ENCODE measurements around the gene SCAI.
A peak's percentile ranks its signal among the peaks of the same experiment; 100 is the strongest.

Gene SCAI

GRCh38 chr9:125140576-125140975, 2.8 kb downstream of the SCAI start (continued):
- TF ChIP-seq, protein P1, sequence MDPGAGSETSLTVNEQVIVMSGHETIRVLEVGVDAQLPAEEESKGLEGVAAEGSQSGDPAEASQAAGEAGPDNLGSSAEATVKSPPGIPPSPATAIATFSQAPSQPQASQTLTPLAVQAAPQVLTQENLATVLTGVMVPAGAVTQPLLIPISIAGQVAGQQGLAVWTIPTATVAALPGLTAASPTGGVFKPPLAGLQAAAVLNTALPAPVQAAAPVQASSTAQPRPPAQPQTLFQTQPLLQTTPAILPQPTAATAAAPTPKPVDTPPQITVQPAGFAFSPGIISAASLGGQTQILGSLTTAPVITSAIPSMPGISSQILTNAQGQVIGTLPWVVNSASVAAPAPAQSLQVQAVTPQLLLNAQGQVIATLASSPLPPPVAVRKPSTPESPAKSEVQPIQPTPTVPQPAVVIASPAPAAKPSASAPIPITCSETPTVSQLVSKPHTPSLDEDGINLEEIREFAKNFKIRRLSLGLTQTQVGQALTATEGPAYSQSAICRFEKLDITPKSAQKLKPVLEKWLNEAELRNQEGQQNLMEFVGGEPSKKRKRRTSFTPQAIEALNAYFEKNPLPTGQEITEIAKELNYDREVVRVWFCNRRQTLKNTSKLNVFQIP (CRISPR knock-in tag; IDR thresholded peaks at IDR 0.05; ENCODE audit: borderline replicate concordance, low read depth), result no peak
- no peak for TF ChIP-seq ZC3H10 (CRISPR knock-in tag; IDR thresholded peaks at IDR 0.05)

DNA sequence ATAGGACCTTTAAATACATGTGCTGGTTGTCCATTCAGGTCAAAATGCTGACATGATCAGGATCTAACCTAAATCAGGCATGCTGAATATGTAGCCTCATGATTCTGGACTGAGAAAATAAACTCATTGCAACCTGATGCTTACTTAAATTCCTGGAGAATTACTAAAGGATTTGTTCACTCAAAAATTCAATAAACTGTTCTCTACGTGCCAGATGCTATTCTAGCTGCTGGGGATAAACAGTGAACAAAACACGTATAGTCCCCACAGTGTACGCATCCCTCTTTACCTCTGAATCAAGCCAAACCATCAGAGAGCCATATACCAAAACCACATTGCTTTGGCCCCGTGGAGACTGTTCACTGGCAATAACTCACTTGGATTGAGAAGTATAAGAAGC, 6.1 kb downstream of the SCAI start:
- peak; percentile 93 for ATAC-seq
- no peak for TF ChIP-seq RARB (CRISPR knock-in tag; IDR thresholded peaks at IDR 0.05)
- no peak for TF ChIP-seq GLIS3 (CRISPR knock-in tag; IDR thresholded peaks at IDR 0.05)
- no peak for TF ChIP-seq CSDC2 (CRISPR knock-in tag; IDR thresholded peaks at IDR 0.05)
- no peak for TF ChIP-seq PPARA (CRISPR knock-in tag; IDR thresholded peaks at IDR 0.05; ENCODE audit: borderline replicate concordance)
- no peak for TF ChIP-seq TCF4 (CRISPR knock-in tag; IDR thresholded peaks at IDR 0.05; ENCODE audit: borderline replicate concordance)
- no peak for TF ChIP-seq ISL1 (CRISPR knock-in tag; IDR thresholded peaks at IDR 0.05)
- no peak for TF ChIP-seq ESRRG (CRISPR knock-in tag; IDR thresholded peaks at IDR 0.05)
- TF ChIP-seq, protein P2, sequence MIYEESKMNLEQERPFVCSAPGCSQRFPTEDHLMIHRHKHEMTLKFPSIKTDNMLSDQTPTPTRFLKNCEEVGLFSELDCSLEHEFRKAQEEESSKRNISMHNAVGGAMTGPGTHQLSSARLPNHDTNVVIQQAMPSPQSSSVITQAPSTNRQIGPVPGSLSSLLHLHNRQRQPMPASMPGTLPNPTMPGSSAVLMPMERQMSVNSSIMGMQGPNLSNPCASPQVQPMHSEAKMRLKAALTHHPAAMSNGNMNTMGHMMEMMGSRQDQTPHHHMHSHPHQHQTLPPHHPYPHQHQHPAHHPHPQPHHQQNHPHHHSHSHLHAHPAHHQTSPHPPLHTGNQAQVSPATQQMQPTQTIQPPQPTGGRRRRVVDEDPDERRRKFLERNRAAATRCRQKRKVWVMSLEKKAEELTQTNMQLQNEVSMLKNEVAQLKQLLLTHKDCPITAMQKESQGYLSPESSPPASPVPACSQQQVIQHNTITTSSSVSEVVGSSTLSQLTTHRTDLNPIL (CRISPR knock-in tag; IDR thresholded peaks at IDR 0.05; ENCODE audit: low read depth), result no peak
- TF ChIP-seq OSR1 (CRISPR knock-in tag; IDR thresholded peaks at IDR 0.05), result no peak
- TF ChIP-seq, protein P3, sequence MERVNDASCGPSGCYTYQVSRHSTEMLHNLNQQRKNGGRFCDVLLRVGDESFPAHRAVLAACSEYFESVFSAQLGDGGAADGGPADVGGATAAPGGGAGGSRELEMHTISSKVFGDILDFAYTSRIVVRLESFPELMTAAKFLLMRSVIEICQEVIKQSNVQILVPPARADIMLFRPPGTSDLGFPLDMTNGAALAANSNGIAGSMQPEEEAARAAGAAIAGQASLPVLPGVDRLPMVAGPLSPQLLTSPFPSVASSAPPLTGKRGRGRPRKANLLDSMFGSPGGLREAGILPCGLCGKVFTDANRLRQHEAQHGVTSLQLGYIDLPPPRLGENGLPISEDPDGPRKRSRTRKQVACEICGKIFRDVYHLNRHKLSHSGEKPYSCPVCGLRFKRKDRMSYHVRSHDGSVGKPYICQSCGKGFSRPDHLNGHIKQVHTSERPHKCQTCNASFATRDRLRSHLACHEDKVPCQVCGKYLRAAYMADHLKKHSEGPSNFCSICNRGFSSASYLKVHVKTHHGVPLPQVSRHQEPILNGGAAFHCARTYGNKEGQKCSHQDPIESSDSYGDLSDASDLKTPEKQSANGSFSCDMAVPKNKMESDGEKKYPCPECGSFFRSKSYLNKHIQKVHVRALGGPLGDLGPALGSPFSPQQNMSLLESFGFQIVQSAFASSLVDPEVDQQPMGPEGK (CRISPR knock-in tag; IDR thresholded peaks at IDR 0.05; ENCODE audit: borderline replicate concordance), result no peak

DNA sequence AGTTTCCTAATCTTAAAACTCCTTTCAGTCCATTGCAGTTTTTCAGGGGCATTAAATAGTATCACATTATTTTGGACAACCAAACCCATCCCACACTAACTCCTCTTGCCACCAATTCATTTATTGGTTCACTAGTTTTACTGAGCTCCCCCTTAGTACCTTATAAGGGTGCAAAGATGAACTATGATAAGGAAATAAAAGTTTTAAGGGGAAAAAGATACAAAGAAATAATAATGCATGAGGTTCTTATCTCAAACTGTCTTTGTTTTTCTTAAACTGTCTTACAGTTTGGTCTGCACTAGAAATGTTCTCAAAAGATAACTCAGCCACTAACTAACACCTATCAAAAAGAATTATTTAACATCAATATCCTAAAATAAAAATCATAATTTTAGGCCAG, 8.4 kb downstream of the SCAI start:
- no peak for TF ChIP-seq PPARA (CRISPR knock-in tag; IDR thresholded peaks at IDR 0.05; ENCODE audit: borderline replicate concordance)
- no peak for TF ChIP-seq BACH2 (CRISPR knock-in tag; IDR thresholded peaks at IDR 0.05; ENCODE audit: borderline replicate concordance)
- TF ChIP-seq, protein P2 (CRISPR knock-in tag; IDR thresholded peaks at IDR 0.05; ENCODE audit: low read depth), result no peak
- TF ChIP-seq ISL1 (CRISPR knock-in tag; IDR thresholded peaks at IDR 0.05), result no peak
- TF ChIP-seq ZFP30 (CRISPR knock-in tag; IDR thresholded peaks at IDR 0.05), result no peak
- TF ChIP-seq SNAI2 (CRISPR knock-in tag; IDR thresholded peaks at IDR 0.05), result no peak
- TF ChIP-seq, protein P1 (CRISPR knock-in tag; IDR thresholded peaks at IDR 0.05; ENCODE audit: borderline replicate concordance, low read depth), result no peak
- TF ChIP-seq TCF4 (CRISPR knock-in tag; IDR thresholded peaks at IDR 0.05; ENCODE audit: borderline replicate concordance), result no peak
- TF ChIP-seq TOX (CRISPR knock-in tag; IDR thresholded peaks at IDR 0.05; ENCODE audit: borderline replicate concordance), result no peak
- no peak for TF ChIP-seq ZFP3 (CRISPR knock-in tag; IDR thresholded peaks at IDR 0.05)
- TF ChIP-seq, protein P4, sequence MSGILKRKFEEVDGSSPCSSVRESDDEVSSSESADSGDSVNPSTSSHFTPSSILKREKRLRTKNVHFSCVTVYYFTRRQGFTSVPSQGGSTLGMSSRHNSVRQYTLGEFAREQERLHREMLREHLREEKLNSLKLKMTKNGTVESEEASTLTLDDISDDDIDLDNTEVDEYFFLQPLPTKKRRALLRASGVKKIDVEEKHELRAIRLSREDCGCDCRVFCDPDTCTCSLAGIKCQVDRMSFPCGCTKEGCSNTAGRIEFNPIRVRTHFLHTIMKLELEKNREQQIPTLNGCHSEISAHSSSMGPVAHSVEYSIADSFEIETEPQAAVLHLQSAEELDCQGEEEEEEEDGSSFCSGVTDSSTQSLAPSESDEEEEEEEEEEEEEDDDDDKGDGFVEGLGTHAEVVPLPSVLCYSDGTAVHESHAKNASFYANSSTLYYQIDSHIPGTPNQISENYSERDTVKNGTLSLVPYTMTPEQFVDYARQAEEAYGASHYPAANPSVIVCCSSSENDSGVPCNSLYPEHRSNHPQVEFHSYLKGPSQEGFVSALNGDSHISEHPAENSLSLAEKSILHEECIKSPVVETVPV (CRISPR knock-in tag; IDR thresholded peaks at IDR 0.05), result no peak
- TF ChIP-seq ZNF70 (CRISPR knock-in tag; IDR thresholded peaks at IDR 0.05), result no peak
- no peak for TF ChIP-seq ZC3H10 (CRISPR knock-in tag; IDR thresholded peaks at IDR 0.05)
- no peak for TF ChIP-seq ZNF565 (CRISPR knock-in tag; conservative IDR thresholded peaks at IDR 0.05; ENCODE audit: low read depth)
- TF ChIP-seq, protein P5, sequence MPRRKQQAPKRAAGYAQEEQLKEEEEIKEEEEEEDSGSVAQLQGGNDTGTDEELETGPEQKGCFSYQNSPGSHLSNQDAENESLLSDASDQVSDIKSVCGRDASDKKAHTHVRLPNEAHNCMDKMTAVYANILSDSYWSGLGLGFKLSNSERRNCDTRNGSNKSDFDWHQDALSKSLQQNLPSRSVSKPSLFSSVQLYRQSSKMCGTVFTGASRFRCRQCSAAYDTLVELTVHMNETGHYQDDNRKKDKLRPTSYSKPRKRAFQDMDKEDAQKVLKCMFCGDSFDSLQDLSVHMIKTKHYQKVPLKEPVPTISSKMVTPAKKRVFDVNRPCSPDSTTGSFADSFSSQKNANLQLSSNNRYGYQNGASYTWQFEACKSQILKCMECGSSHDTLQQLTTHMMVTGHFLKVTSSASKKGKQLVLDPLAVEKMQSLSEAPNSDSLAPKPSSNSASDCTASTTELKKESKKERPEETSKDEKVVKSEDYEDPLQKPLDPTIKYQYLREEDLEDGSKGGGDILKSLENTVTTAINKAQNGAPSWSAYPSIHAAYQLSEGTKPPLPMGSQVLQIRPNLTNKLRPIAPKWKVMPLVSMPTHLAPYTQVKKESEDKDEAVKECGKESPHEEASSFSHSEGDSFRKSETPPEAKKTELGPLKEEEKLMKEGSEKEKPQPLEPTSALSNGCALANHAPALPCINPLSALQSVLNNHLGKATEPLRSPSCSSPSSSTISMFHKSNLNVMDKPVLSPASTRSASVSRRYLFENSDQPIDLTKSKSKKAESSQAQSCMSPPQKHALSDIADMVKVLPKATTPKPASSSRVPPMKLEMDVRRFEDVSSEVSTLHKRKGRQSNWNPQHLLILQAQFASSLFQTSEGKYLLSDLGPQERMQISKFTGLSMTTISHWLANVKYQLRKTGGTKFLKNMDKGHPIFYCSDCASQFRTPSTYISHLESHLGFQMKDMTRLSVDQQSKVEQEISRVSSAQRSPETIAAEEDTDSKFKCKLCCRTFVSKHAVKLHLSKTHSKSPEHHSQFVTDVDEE (CRISPR knock-in tag; IDR thresholded peaks at IDR 0.05), result no peak
- no peak for TF ChIP-seq ZNF8 (CRISPR knock-in tag; IDR thresholded peaks at IDR 0.05)
- no peak for ATAC-seq

Data from SK-N-SH treated with all-trans-retinoic acid at 6 μM for 48 hours (cell line).